GM19023 (cell line): Measurements from ENCODE around the gene GMEB2.
"Not testable (repeated sequence)": the region's sequence is repeated elsewhere in the genome, so short reads cannot be mapped to it uniquely, and the experiment has no call there.

Source experiments
- ATAC-seq: cut with Tn5 transposase; IDR thresholded peaks from one replicate; pipeline ENCODE4 v1.9.1; 2021; ENCODE audit warnings: mild to moderate bottlenecking, moderate library complexity; ENCODE audit not compliant: unreplicated experiment

Gene GMEB2

GRCh38 chr20:63657937-63658748, 31.2 kb upstream of the GMEB2 start, which contains the start of gene RTEL1:
Gene RTEL1 (plus strand): TSS chr20:63658312. CDS start chr20:63659403, 1,091 bp downstream.
- ATAC-seq, result peak; percentile 87

GRCh38 chr20:63657260-63657936, 30.5 kb upstream of the GMEB2 start:
- ATAC-seq, result no peak

GRCh38 chr20:63656451-63656850, 29.6 kb upstream of the GMEB2 start:
- no peak for ATAC-seq

GRCh38 chr20:63655249-63655648, 28.3 kb upstream of the GMEB2 start:
- ATAC-seq, result no peak

GRCh38 chr20:63653974-63654668, 27.2 kb upstream of the GMEB2 start:
- no peak for ATAC-seq

GRCh38 chr20:63653041-63653973, 26.4 kb upstream of the GMEB2 start, which contains the start of gene STMN3:
Gene STMN3 (minus strand): TSS chr20:63653424. CDS start chr20:63653345, 79 bp downstream.
- ATAC-seq, result no peak

GRCh38 chr20:63652192-63652980, 25.5 kb upstream of the GMEB2 start:
- ATAC-seq, result no peak

- ATAC-seq, result no peak
Measured at GRCh38 chr20:63651942-63652191, 25.0 kb upstream of the GMEB2 start.

- not testable (repeated sequence) for ATAC-seq
Measured at GRCh38 chr20:63650486-63650885, 23.6 kb upstream of the GMEB2 start.

GRCh38 chr20:63648895-63649589, 22.1 kb upstream of the GMEB2 start:
- no peak for ATAC-seq

- no peak for ATAC-seq
Measured at GRCh38 chr20:63648190-63648589, 21.3 kb upstream of the GMEB2 start.

- ATAC-seq, result no peak
Measured at GRCh38 chr20:63645218-63645617, 18.3 kb upstream of the GMEB2 start.

- no peak for ATAC-seq
Measured at GRCh38 chr20:63643946-63644345, 17.0 kb upstream of the GMEB2 start.

- ATAC-seq, result no peak
Measured at GRCh38 chr20:63643499-63643898, 16.6 kb upstream of the GMEB2 start.

GRCh38 chr20:63642527-63643247, 15.8 kb upstream of the GMEB2 start:
- no peak for ATAC-seq

GRCh38 chr20:63641792-63642523, 15.1 kb upstream of the GMEB2 start:
- ATAC-seq, result peak; percentile 69

GRCh38 chr20:63641146-63641791, 14.4 kb upstream of the GMEB2 start:
- peak; percentile 28 for ATAC-seq
